HUES48 (cell line): ENCODE measurements around the gene PEDS1.

Source experiments
- H3K27ac ChIP-seq: one replicate; pipeline ENCODE4 v1.7.0; 2013; ENCODE audit warnings: low read depth, low read length, inconsistent platforms
- H3K27me3 ChIP-seq: 2 replicates; pipeline ENCODE4 v1.6.1; 2013; ENCODE audit warnings: mild to moderate bottlenecking, low read length; ENCODE audit not compliant: control insufficient read depth, insufficient read depth
- H3K36me3 ChIP-seq: 2 replicates; pipeline ENCODE4 v1.6.1; 2013; ENCODE audit warnings: low read length; ENCODE audit not compliant: control insufficient read depth, insufficient read depth
- H3K4me1 ChIP-seq: 2 replicates; pipeline ENCODE4 v1.6.1; 2013; ENCODE audit warnings: mild to moderate bottlenecking, low read length; ENCODE audit not compliant: control insufficient read depth, insufficient read depth
- H3K4me3 ChIP-seq: 2 replicates; pipeline ENCODE4 v1.5.1; 2013; ENCODE audit warnings: mild to moderate bottlenecking, low read depth, low read length
- H3K9ac ChIP-seq: 2 replicates; pipeline ENCODE4 v1.6.1; 2013; ENCODE audit warnings: mild to moderate bottlenecking, low read depth, low read length, moderate library complexity
- H3K9me3 ChIP-seq: 2 replicates; pipeline ENCODE4 v1.6.1; 2013; ENCODE audit warnings: low read length; ENCODE audit not compliant: control insufficient read depth, insufficient read depth

Gene PEDS1

GRCh38 chr20:50130356-50130723, 23.2 kb downstream of the PEDS1 start:
- Histone ChIP-seq H3K4me3 (no peak overlapping the region), H3K36me3 (peaks cover 56% of the 10 kb centered on the region), H3K27ac (no peak overlapping the region), H3K9ac (no peak overlapping the region), H3K4me1 (no peaks in the 10 kb centered on the region), H3K9me3 (no peaks in the 10 kb centered on the region), H3K27me3 (no peaks in the 10 kb centered on the region)

GRCh38 chr20:50129662-50130355, 23.7 kb downstream of the PEDS1 start:
- Histone ChIP-seq H3K36me3 (peaks cover 62% of the 10 kb centered on the region), H3K4me3 (no peak overlapping the region), H3K9ac (no peak overlapping the region), H3K4me1 (no peaks in the 10 kb centered on the region), H3K27ac (no peak overlapping the region), H3K9me3 (no peaks in the 10 kb centered on the region), H3K27me3 (no peaks in the 10 kb centered on the region)

GRCh38 chr20:50128520-50128905, 25.0 kb downstream of the PEDS1 start:
- Histone ChIP-seq H3K9me3 (no peaks in the 10 kb centered on the region), H3K4me1 (no peaks in the 10 kb centered on the region), H3K36me3 (peaks cover 68% of the 10 kb centered on the region), H3K9ac (no peak overlapping the region), H3K4me3 (no peak overlapping the region), H3K27me3 (no peaks in the 10 kb centered on the region), H3K27ac (no peak overlapping the region)

GRCh38 chr20:50127587-50128519, 25.7 kb downstream of the PEDS1 start:
- peaks cover 66% of the 10 kb centered on the region for H3K36me3 ChIP-seq
- H3K27me3 ChIP-seq, result no peaks in the 10 kb centered on the region
- no peaks in the 10 kb centered on the region for H3K4me1 ChIP-seq
- H3K9me3 ChIP-seq, result no peaks in the 10 kb centered on the region
- no peak overlapping the region for H3K9ac ChIP-seq
- H3K4me3 ChIP-seq, result no peak overlapping the region
- H3K27ac ChIP-seq, result no peak overlapping the region

- Histone ChIP-seq H3K27ac (no peak overlapping the region), H3K4me3 (no peak overlapping the region), H3K36me3 (peaks cover 64% of the 10 kb centered on the region), H3K9ac (no peak overlapping the region), H3K9me3 (no peaks in the 10 kb centered on the region), H3K4me1 (no peaks in the 10 kb centered on the region), H3K27me3 (no peaks in the 10 kb centered on the region)
Measured at GRCh38 chr20:50126662-50127061, 26.9 kb downstream of the PEDS1 start.

GRCh38 chr20:50125279-50125678, 28.2 kb downstream of the PEDS1 start:
- H3K27me3 ChIP-seq, result no peaks in the 10 kb centered on the region
- no peak overlapping the region for H3K9ac ChIP-seq
- H3K36me3 ChIP-seq, result peaks cover 57% of the 10 kb centered on the region
- no peaks in the 10 kb centered on the region for H3K9me3 ChIP-seq
- H3K4me1 ChIP-seq, result no peaks in the 10 kb centered on the region
- no peak overlapping the region for H3K4me3 ChIP-seq
- H3K27ac ChIP-seq, result no peak overlapping the region

- Histone ChIP-seq H3K27me3 (no peaks in the 10 kb centered on the region), H3K4me1 (no peaks in the 10 kb centered on the region), H3K9me3 (no peaks in the 10 kb centered on the region), H3K36me3 (peaks cover 54% of the 10 kb centered on the region), H3K9ac (no peak overlapping the region), H3K4me3 (no peak overlapping the region), H3K27ac (no peak overlapping the region)
Measured at GRCh38 chr20:50124496-50124895, 29.0 kb downstream of the PEDS1 start.

- no peak overlapping the region for H3K9ac ChIP-seq
- H3K9me3 ChIP-seq, result no peaks in the 10 kb centered on the region
- H3K4me3 ChIP-seq, result no peak overlapping the region
- no peaks in the 10 kb centered on the region for H3K4me1 ChIP-seq
- H3K36me3 ChIP-seq, result peaks cover 44% of the 10 kb centered on the region
- no peaks in the 10 kb centered on the region for H3K27me3 ChIP-seq
- H3K27ac ChIP-seq, result no peak overlapping the region
Measured at GRCh38 chr20:50123418-50123817, 30.1 kb downstream of the PEDS1 start.

- no peaks in the 10 kb centered on the region for H3K4me1 ChIP-seq
- no peaks in the 10 kb centered on the region for H3K27me3 ChIP-seq
- no peaks in the 10 kb centered on the region for H3K9me3 ChIP-seq
- no peak overlapping the region for H3K4me3 ChIP-seq
- H3K36me3 ChIP-seq, result peaks cover 37% of the 10 kb centered on the region
- no peak overlapping the region for H3K9ac ChIP-seq
- no peak overlapping the region for H3K27ac ChIP-seq
Measured at GRCh38 chr20:50122763-50123162, 30.8 kb downstream of the PEDS1 start.

GRCh38 chr20:50121858-50122271, 31.7 kb downstream of the PEDS1 start:
- no peak overlapping the region for H3K9ac ChIP-seq
- H3K36me3 ChIP-seq, result peaks cover 30% of the 10 kb centered on the region
- H3K4me1 ChIP-seq, result no peaks in the 10 kb centered on the region
- H3K4me3 ChIP-seq, result no peak overlapping the region
- no peaks in the 10 kb centered on the region for H3K9me3 ChIP-seq
- H3K27me3 ChIP-seq, result no peaks in the 10 kb centered on the region
- no peak overlapping the region for H3K27ac ChIP-seq
